T47D (cell line): Measurements from ENCODE around the gene NARF.
A peak's percentile ranks its signal among the peaks of the same experiment; 100 is the strongest.
"Not testable (repeated sequence)": the region's sequence is repeated elsewhere in the genome, so short reads cannot be mapped to it uniquely, and the experiment has no call there.

Experiments used
- DNase-seq, 2 experiments: peaks; one replicate each; pipeline versions ENCODE4 v3.0.0 to v3.0.0-alpha.2; 2011 to 2012; ENCODE audit warnings: low read depth in 1 of 2, low spot score in 1 of 2
- JUND ChIP-seq: IDR thresholded peaks from 2 replicates; pipeline ENCODE4 v1.6.1; 2012; ENCODE audit warnings: low read depth
- in situ Hi-C: cut with HindIII; loops from 2 replicates; pipeline ENCODE4 v1.10.0; 2016; ENCODE audit warnings: low sequenced_read_pairs, low pct_unique_long_range_greater_than_20kb

The NARF gene

GRCh38 chr17:82534401-82534812 lies 75.9 kb downstream of the NARF start:
- no peak for TF ChIP-seq JUND
- in situ Hi-C loops, result no loop called here
- DNase-seq, result peak in 1 of 2 experiments; percentile 69

DNA sequence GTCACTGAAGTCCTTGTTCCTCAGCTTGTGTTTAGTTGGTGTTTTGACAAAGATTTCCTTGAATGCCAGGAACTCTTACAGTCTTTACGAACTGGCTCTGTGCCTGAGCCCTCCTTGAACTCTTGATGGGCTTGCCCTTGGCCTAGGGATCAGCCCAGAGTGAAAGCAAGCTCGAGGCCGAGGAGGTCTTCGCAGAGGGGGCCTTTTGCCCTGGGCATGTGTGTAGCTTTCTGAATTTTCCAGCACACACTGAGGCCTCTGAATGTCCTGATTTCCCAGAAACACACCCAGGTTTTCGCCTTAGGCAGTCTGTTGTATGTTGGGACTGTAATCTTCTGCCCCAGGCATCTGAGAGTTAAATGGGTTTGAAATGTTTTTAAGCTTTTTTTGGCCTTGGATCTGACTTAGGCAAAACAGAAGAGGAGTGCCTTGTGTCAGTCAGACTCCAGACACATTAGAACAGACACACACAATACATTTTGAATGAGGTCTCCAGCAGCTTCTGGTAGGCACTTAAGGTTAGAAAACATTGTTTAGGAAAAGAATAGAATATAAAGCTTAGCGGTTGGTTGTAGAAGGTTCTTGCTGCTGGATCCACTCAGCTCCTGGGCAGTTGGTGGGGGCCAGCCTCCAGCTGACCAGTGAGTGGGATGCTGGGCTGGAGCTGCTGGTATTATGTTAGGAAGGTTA lies 78.1 kb downstream of the NARF start:
- TF ChIP-seq JUND, result no peak
- DNase-seq, result no peak
- in situ Hi-C loops, result no loop called here

DNA sequence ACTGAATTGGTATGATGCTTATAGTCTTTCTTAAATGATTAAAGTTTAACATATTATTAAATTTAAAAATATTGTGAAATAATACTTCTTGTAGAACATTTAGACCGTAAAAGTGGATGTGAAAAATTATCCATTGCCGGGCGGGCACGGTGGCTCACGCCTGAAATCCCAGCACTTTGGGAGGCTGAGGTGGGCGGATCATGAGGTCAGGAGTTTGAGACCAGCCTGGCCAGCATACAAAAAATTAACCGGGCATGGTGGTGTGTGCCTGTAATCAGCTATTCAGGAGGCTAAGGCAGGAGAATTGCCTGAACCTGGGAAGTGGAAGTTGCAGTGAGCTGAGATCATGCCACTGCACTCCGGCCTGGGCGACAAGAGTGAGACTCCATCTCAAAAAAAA lies 78.7 kb downstream of the NARF start:
- DNase-seq, in situ Hi-C loops: not testable (repeated sequence)

GRCh38 chr17:82539076-82539475 lies 80.5 kb downstream of the NARF start:
- DNase-seq, in situ Hi-C loops: not testable (repeated sequence)
